Liver (tissue), 9 donors: Measurements from ENCODE around the gene PRB4. TPM values are rescaled to one million over a fixed set of nuclear protein-coding genes. Genes with fewer than 3 reads are reported as not detected.

Experiments
- DNase-seq: peaks from one replicate; pipeline ENCODE4 v3.0.0-alpha.2; 2017; ENCODE audit warnings: low spot score
- H3K27ac ChIP-seq, 2 donors: one replicate each; pipeline ENCODE4 v1.7.0; 2013; ENCODE audit warnings: inconsistent platforms in 2 of 2, low read length in 2 of 2, control low read depth in 1 of 2, low read depth in 1 of 2, mild to moderate bottlenecking in 1 of 2
- H3K27me3 ChIP-seq, 4 donors: one replicate each; pipeline versions ENCODE4 v1.6.1 to v1.7.0; 2013; ENCODE audit warnings: low read length in 3 of 4, inconsistent platforms in 1 of 4, mild to moderate bottlenecking in 1 of 4, moderate library complexity in 1 of 4; ENCODE audit not compliant: control insufficient read depth in 4 of 4, insufficient read depth in 4 of 4
- H3K36me3 ChIP-seq, 4 donors: one replicate each; pipeline versions ENCODE4 v1.6.1 to v1.7.0; 2013; ENCODE audit warnings: low read length in 3 of 4, mild to moderate bottlenecking in 3 of 4, low read depth in 1 of 4, moderate library complexity in 1 of 4; ENCODE audit not compliant: control insufficient read depth in 4 of 4, insufficient read depth in 3 of 4
- H3K4me1 ChIP-seq, 4 donors: one replicate each; pipeline versions ENCODE4 v1.6.1 to v1.7.0; 2013; ENCODE audit warnings: low read length in 3 of 4, mild to moderate bottlenecking in 3 of 4, moderate library complexity in 1 of 4; ENCODE audit not compliant: control insufficient read depth in 4 of 4, insufficient read depth in 4 of 4
- H3K4me3 ChIP-seq, 3 donors: one replicate each; pipeline versions ENCODE4 v1.6.1 to v1.7.0; 2013; ENCODE audit warnings: low read length in 3 of 3, control low read depth in 1 of 3, low read depth in 1 of 3, mild to moderate bottlenecking in 1 of 3
- H3K9ac ChIP-seq, 2 donors: one replicate each; pipeline ENCODE4 v1.7.0; 2013; ENCODE audit warnings: low read length in 2 of 2, mild to moderate bottlenecking in 2 of 2, moderate library complexity in 2 of 2, control low read depth in 1 of 2, low read depth in 1 of 2
- H3K9me3 ChIP-seq, 4 donors: one replicate each; pipeline versions ENCODE4 v1.6.1 to v1.7.0; 2013; ENCODE audit warnings: low read length in 3 of 4; ENCODE audit not compliant: control insufficient read depth in 4 of 4
- EGR1 ChIP-seq, 2 donors: IDR thresholded peaks; 2 replicates each; pipeline ENCODE4 v1.6.1; 2016 to 2018; ENCODE audit warnings: antibody characterized with exemption in 2 of 2, low read depth in 2 of 2
- FOXA1 ChIP-seq: IDR thresholded peaks from 2 replicates; pipeline ENCODE4 v1.6.1; 2016; ENCODE audit warnings: antibody characterized with exemption
- GABPA ChIP-seq, 2 donors: IDR thresholded peaks in 1 of 2; conservative IDR thresholded peaks in 1 of 2; 2 replicates each; pipeline ENCODE4 v1.6.1; 2016; ENCODE audit warnings: antibody characterized with exemption in 2 of 2, mild to moderate bottlenecking in 1 of 2, moderate library complexity in 1 of 2
- HNF4A ChIP-seq, 2 donors: conservative IDR thresholded peaks; 2 replicates each; pipeline ENCODE4 v1.6.1; 2016; ENCODE audit warnings: antibody characterized with exemption in 2 of 2, mild to moderate bottlenecking in 2 of 2
- HNF4G ChIP-seq: IDR thresholded peaks from 2 replicates; pipeline ENCODE4 v1.6.1; 2016; ENCODE audit warnings: antibody characterized with exemption
- JUND ChIP-seq, 2 donors: IDR thresholded peaks; 2 replicates each; pipeline ENCODE4 v1.6.1; 2016; ENCODE audit warnings: antibody characterized with exemption in 2 of 2
- NR2F2 ChIP-seq: IDR thresholded peaks from 2 replicates; pipeline ENCODE4 v1.6.1; 2016; ENCODE audit warnings: antibody characterized with exemption
- RAD21 ChIP-seq, 2 donors: IDR thresholded peaks; 2 replicates each; pipeline ENCODE4 v1.6.1; 2016; ENCODE audit warnings: antibody characterized with exemption in 2 of 2, mild to moderate bottlenecking in 2 of 2
- RXRA ChIP-seq, 2 donors: IDR thresholded peaks; 2 replicates each; pipeline ENCODE4 v1.6.1; 2017 to 2018; ENCODE audit warnings: antibody characterized with exemption in 2 of 2, mild to moderate bottlenecking in 1 of 2
- SP1 ChIP-seq: IDR thresholded peaks from 2 replicates; pipeline ENCODE4 v1.6.1; 2018; ENCODE audit warnings: antibody characterized with exemption, mild to moderate bottlenecking
- TAF1 ChIP-seq: conservative IDR thresholded peaks from 2 replicates; pipeline ENCODE4 v1.6.1; 2016; ENCODE audit warnings: antibody characterized with exemption, mild to moderate bottlenecking
- YY1 ChIP-seq: IDR thresholded peaks from 2 replicates; pipeline ENCODE4 v1.6.1; 2016; ENCODE audit warnings: antibody characterized with exemption, mild to moderate bottlenecking
- ZBTB33 ChIP-seq: IDR thresholded peaks from 2 replicates; pipeline ENCODE4 v1.6.1; 2016; ENCODE audit warnings: antibody characterized with exemption
- WGBS: extraction: QIAGEN DNeasy Blood & Tissue Kit; methylation state at CpG from one replicate; pipeline ENCODE4 v1.1.7; 2013; 5-methylcytosine and 5-hydroxymethylcytosine counted together
- polyA plus RNA-seq, 2 donors: library from polyadenylated mRNA; stranded (reverse) in 1 of 2; unstranded in 1 of 2; fragments of 200-250 nt in 1 of 2; fragments of >200 nt in 1 of 2; fragmentation: Nextera tagmentation in 1 of 2; extraction: Ambion mirVana in 1 of 2; gene quantifications; one replicate each; pipeline versions ENCODE4 v1.2.1 to v1.2.3, GENCODE V29; 2013 to 2015
- total RNA-seq, 2 donors: library from RNA; depleted of rRNA; stranded (reverse); fragments of >200 nt; gene quantifications; one replicate each; pipeline ENCODE4 v1.2.3, GENCODE V29; 2014
- TF ChIP-seq, protein P1 (sequence below): IDR thresholded peaks from 2 replicates; pipeline ENCODE4 v1.6.1; 2016; ENCODE audit warnings: antibody characterized with exemption
- TF ChIP-seq, protein P2 (sequence below): IDR thresholded peaks from 2 replicates; pipeline ENCODE4 v1.6.1; 2016; ENCODE audit warnings: antibody characterized with exemption, mild to moderate bottlenecking
- TF ChIP-seq, protein P3 (sequence below): IDR thresholded peaks from 2 replicates; pipeline ENCODE4 v1.6.1; 2016; ENCODE audit warnings: antibody characterized with exemption
- donor health status: healthy.
- donor health status: healthy.
- donor health status: healthy.
- donor health status: healthy.
- donor health status: healthy.

Gene PRB4
- total and polyA plus RNA-seq, 4 donors, result not detected

DNA sequence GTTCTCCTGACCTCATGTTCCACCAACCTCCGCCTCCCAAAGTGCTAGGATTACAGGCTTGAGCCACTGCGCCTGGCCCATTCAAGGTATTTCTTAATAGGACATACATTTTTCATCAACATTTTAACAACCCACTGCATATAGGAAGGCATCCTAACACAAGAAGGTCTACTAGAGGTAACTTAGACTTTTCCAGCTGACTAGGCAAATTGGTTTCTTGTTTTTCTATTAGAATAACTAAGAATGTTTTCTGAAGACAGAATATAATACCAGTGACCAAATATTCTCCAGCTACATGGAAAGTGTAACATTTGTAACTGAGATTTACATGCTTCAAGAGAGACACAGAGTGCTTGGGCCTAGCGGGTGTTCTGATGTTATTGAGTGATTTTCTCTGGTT is 14.2 kb upstream of the PRB4 start:
- Histone ChIP-seq H3K36me3 (no peaks in the 10 kb centered on the region), H3K27ac (no peak overlapping the region), H3K27me3 (no peaks in the 10 kb centered on the region), H3K9me3 (no peaks in the 10 kb centered on the region), H3K4me3 (no peak overlapping the region), H3K4me1 (no peaks in the 10 kb centered on the region), H3K9ac (no peak overlapping the region)
- 97% methylated on average over 3 of the region's 3 CpGs for WGBS
- no peak for DNase-seq
- TF ChIP-seq GABPA (IDR thresholded peaks at IDR 0.05 in 1 of 2, conservative IDR thresholded peaks at IDR 0.05 in 1 of 2), result no peak
- TF ChIP-seq HNF4G, result no peak
- no peak for TF ChIP-seq EGR1 (IDR thresholded peaks at IDR 0.05; ENCODE audit: low read depth in 2 of 2)
- TF ChIP-seq ZBTB33, result no peak
- TF ChIP-seq, protein P1, sequence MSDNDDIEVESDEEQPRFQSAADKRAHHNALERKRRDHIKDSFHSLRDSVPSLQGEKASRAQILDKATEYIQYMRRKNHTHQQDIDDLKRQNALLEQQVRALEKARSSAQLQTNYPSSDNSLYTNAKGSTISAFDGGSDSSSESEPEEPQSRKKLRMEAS, result no peak
- TF ChIP-seq, protein P2, sequence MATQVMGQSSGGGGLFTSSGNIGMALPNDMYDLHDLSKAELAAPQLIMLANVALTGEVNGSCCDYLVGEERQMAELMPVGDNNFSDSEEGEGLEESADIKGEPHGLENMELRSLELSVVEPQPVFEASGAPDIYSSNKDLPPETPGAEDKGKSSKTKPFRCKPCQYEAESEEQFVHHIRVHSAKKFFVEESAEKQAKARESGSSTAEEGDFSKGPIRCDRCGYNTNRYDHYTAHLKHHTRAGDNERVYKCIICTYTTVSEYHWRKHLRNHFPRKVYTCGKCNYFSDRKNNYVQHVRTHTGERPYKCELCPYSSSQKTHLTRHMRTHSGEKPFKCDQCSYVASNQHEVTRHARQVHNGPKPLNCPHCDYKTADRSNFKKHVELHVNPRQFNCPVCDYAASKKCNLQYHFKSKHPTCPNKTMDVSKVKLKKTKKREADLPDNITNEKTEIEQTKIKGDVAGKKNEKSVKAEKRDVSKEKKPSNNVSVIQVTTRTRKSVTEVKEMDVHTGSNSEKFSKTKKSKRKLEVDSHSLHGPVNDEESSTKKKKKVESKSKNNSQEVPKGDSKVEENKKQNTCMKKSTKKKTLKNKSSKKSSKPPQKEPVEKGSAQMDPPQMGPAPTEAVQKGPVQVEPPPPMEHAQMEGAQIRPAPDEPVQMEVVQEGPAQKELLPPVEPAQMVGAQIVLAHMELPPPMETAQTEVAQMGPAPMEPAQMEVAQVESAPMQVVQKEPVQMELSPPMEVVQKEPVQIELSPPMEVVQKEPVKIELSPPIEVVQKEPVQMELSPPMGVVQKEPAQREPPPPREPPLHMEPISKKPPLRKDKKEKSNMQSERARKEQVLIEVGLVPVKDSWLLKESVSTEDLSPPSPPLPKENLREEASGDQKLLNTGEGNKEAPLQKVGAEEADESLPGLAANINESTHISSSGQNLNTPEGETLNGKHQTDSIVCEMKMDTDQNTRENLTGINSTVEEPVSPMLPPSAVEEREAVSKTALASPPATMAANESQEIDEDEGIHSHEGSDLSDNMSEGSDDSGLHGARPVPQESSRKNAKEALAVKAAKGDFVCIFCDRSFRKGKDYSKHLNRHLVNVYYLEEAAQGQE, result no peak
- TF ChIP-seq JUND (IDR thresholded peaks at IDR 0.05), result no peak
- TF ChIP-seq NR2F2, result no peak
- TF ChIP-seq FOXA1, result no peak
- TF ChIP-seq HNF4A (conservative IDR thresholded peaks at IDR 0.05), result no peak
- TF ChIP-seq, protein P3, sequence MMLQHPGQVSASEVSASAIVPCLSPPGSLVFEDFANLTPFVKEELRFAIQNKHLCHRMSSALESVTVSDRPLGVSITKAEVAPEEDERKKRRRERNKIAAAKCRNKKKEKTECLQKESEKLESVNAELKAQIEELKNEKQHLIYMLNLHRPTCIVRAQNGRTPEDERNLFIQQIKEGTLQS, result no peak
- TF ChIP-seq YY1, result no peak
- no peak for TF ChIP-seq RAD21 (IDR thresholded peaks at IDR 0.05)
- TF ChIP-seq TAF1, result no peak
- TF ChIP-seq SP1, result no peak

GRCh38 chr12:11321980-11322379 is 11.7 kb upstream of the PRB4 start:
- no peak overlapping the region for H3K4me3 ChIP-seq
- no peaks in the 10 kb centered on the region for H3K27me3 ChIP-seq
- no peaks in the 10 kb centered on the region for H3K36me3 ChIP-seq
- TF ChIP-seq ZBTB33 (no peak), HNF4G (no peak), YY1 (no peak), RXRA (IDR thresholded peaks at IDR 0.05) (no peak), HNF4A (conservative IDR thresholded peaks at IDR 0.05) (no peak)
- 90% methylated on average over 2 of the region's 2 CpGs for WGBS
- H3K9me3 ChIP-seq, result no peaks in the 10 kb centered on the region
- no peak for DNase-seq
- H3K27ac ChIP-seq, result no peak overlapping the region
- no peaks in the 10 kb centered on the region for H3K4me1 ChIP-seq
- no peak overlapping the region for H3K9ac ChIP-seq
